Measurements from ENCODE around the gene CBLN3. TPM values are rescaled to one million over a fixed set of nuclear protein-coding genes. Genes with fewer than 3 reads are reported as not detected.

Gene CBLN3
- total and polyA plus RNA-seq, 9 of the 15 experiments (the other 6 are each of a cell fraction or from before 2014, with no cell fraction given), result 0.05 to 0.59 (median 0.26) TPM; not detected in 1

GRCh38 chr14:24431569-24432258, 2.2 kb upstream of the CBLN3 start (continued):
- no peak for TF ChIP-seq CCNT2 (IDR thresholded peaks at IDR 0.05; ENCODE audit: borderline replicate concordance, extremely low read depth, insufficient read length, low read depth, low read length)
- peak; percentile 29 for TF ChIP-seq PRDM10 (IDR thresholded peaks at IDR 0.05; ENCODE audit: partially characterized antibody)
- TF ChIP-seq TCF3 (CRISPR knock-in tag; IDR thresholded peaks at IDR 0.05), result peak; percentile 21; the same call in 1 of the 2 replicates
- peak; percentile 57 for TF ChIP-seq DEAF1 (CRISPR knock-in tag; IDR thresholded peaks at IDR 0.05)
- peak; percentile 39; the same call in 1 of the 2 replicates for TF ChIP-seq SUPT5H (IDR thresholded peaks at IDR 0.05)
- TF ChIP-seq LCOR (CRISPR knock-in tag; IDR thresholded peaks at IDR 0.05), result 0 out of 2 replicates have a peak, but pooled peaks have one; percentile 43
- 0 out of 2 replicates have a peak, but pooled peaks have one; percentile 20 for TF ChIP-seq GATA2 (CRISPR knock-in tag; IDR thresholded peaks at IDR 0.05)
- TF ChIP-seq REST (IDR thresholded peaks at IDR 0.05; ENCODE audit: borderline replicate concordance), result peak; percentile 80
- no peak for TF ChIP-seq REST (CRISPR knock-in tag; IDR thresholded peaks at IDR 0.05; ENCODE audit: low read depth)
- peak; percentile 50 for TF ChIP-seq NFIC (IDR thresholded peaks at IDR 0.05)
- TF ChIP-seq MTA3 (IDR thresholded peaks at IDR 0.05; ENCODE audit: borderline replicate concordance), result peak; percentile 50; the same call in 1 of the 2 replicates
- peak; percentile 59; the same call in 1 of the 2 replicates for TF ChIP-seq CC2D1A (IDR thresholded peaks at IDR 0.05)
- TF ChIP-seq KLF16 (IDR thresholded peaks at IDR 0.05), result 0 out of 2 replicates have a peak, but pooled peaks have one; percentile 10
